ENCODE measurements around the gene DLGAP1. TPM values are rescaled to one million over a fixed set of nuclear protein-coding genes. Genes with fewer than 3 reads are reported as not detected.

The DLGAP1 gene
- total RNA-seq, 1 donor from 2014 or later: 2.0 TPM

DNA sequence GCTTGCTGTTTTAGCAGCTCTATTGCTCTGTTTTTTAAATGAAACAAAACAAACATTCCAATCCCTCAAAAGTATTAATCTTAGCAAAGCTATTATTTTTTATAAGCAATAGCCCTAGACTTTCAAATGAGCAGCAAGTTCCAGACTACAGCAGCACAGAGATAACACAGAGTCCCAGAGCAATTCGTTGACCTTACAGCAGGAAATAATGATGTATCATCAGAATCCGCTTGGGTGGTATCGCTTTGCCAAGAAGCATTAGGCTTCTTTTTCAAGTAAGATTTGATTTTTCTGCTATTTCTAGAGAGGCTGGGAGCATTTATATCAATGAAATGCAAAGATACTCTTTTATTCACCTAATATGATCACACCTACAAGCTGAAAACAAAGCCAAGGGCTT lies 209.7 kb downstream of the DLGAP1 start:
- DNase-seq (ENCODE audit: extremely low read depth, low read depth, low spot score): no peak

DNA sequence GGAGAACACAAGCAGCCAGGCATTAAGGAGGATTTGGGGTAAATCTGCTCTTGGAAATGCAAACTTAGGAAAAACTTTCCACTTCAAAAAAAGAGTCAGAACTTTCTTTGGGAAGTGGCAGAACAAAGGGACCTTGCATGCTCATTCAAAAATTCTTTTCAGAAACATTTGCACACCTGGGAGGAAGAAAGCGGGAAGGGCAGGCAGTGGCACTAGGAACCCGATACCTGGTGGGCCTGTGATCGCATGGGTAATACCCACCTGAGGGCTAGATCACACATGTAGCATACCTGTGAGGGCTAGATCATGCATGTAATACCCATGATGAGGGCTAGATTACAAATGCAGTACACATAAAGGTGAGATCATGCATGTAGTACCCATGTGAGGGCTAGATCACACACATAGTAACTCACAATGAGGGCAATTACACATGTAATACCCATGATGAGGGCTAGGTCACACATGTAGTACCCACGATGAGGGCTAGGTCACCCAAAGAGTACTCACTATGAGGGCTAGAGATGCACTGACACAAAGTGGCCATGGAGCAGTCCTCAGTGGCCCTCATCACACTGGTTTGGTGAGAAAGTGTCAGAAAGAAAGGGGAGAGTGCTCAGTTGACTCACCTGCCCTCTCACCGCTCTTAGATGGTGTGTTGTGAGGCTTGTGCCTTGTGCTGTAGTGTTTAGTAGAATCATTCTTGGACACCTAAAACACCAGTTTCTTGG lies 212.5 kb downstream of the DLGAP1 start:
- DNase-seq (ENCODE audit: extremely low read depth, low read depth, low spot score): no peak

DNA sequence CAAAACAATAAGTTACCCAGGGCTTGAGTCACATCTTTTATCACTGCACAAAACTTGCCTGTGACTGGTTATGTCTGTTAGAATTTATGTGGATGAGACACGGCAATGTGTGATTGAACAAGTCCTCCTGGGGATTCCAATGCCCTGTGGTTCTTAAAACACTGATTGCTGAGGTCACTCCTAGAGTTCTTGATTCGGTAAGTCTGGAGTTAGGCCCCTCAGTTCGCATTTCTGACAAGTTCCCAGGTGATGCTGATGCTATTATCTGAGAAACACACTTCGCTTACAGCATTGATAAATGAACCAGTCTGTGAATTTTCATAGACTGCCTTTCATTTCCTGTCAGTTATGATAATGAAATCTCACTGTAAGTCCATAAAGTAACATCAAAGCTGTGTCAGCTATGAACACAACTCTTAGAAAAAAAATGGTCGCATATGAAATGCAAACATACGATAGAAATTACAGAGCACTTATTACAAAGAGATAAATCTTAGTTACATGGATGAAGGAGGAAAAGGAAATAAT lies 214.0 kb downstream of the DLGAP1 start:
- no peak for DNase-seq (ENCODE audit: extremely low read depth, low read depth, low spot score)

DNA sequence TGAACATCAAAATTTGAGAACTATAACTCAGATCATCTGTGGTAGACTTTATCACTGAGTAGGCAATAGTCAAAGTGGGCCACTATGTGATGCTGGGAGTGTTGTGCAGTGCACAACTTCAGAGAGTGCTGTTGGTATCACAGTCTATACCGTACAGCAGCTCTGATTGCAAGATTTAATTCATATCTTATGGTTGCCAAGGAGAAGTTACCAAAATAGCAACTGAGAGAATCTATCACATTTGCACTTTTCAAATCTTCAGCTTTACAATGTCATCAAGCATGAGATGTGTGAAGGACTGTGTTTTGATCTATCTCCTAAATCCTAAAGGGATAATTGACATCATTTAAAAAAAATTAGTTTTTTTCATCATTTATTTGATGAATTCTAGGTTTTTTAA lies 216.1 kb downstream of the DLGAP1 start:
- no peak for DNase-seq (ENCODE audit: extremely low read depth, low read depth, low spot score)

DNA sequence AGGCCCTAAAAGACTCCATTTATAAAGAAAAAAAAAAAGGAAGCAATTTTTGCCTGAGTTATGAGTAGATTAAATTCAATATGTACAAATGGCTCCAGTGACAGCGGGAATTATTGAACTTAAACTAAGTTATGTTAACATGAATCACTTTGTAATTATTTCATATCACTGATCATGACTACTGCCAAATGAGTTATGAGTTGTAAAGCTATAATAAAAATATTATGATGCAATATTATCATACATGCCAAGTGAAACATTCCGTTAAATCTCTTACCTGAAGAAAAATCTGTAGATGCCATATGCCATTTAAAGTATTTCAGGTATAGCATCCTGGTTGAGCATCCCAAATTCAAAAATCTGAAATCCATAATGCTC lies 217.5 kb downstream of the DLGAP1 start:
- no peak for DNase-seq (ENCODE audit: extremely low read depth, low read depth, low spot score)

DNA sequence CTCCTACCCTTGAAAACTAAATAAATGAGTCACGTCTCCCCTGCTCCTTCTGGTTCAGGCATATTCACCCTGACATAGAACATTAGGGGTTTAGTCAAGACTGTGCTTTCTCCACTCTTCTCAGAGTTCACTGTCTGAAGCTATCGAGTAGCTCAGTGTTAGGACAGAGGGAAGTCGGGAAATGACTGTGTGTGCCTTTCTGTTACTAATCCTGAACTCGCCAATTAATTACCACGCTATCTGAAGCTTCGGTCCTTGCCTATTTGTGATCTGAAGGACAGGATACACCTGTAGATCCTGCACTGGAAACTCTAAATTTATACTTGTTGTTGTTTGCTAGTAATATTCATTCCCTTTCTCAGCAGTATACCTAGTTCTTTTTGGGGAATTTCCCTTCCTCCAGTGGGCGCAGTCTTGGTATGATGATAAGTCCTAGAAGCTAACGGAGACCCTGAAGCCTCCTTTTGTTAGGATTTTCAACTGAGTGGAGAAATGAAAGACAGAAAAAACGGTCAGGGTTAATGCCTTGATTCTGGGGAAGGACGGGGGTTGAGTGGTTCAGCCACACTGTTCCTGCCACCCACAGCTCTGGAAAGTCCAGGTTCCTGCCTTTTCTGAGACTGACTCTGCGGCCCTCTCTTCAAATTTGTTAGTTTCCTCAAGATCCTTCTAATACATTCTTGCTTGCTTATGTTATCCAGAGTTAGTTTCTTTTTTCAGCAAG lies 218.0 kb downstream of the DLGAP1 start:
- no peak for DNase-seq (ENCODE audit: extremely low read depth, low read depth, low spot score)

DNA sequence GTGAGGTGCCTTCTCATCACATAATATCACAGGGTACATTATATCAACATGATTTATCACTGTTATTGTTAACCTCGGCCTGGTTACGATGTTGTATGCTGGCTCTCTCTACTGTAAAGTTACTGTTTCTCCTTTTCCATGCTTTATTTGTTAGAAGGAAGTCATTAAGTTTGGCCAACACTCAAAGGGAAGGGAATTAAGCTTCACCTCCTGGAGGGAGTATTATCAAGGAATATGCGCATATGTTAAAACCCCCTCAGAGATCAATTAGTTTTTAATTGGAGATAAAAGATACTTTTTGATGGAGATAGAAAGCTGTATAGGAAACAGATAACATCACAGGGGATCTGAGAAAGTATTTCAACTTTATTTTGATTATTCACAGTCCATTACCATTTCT lies 221.6 kb downstream of the DLGAP1 start:
- no peak for DNase-seq (ENCODE audit: extremely low read depth, low read depth, low spot score)

DNA sequence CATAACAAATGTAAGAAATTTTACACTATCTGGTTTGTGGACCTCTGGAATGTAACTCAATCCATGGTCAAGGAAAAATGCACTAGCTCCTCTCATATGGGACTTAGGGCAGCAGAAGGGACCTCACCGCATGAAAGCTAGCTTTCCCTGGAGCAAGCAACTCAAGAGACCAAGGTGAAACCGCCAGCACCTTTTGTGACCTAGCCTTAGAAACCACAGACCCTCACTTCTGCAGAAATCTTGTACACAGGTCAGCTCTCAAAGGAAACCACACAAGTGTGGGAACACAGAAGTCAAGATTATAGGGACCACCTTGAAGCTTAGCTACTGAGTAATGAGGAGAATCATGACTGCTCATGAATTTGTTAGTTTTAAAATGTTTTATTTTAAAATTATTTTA lies 222.5 kb downstream of the DLGAP1 start:
- DNase-seq (ENCODE audit: extremely low read depth, low read depth, low spot score): no peak

DNA sequence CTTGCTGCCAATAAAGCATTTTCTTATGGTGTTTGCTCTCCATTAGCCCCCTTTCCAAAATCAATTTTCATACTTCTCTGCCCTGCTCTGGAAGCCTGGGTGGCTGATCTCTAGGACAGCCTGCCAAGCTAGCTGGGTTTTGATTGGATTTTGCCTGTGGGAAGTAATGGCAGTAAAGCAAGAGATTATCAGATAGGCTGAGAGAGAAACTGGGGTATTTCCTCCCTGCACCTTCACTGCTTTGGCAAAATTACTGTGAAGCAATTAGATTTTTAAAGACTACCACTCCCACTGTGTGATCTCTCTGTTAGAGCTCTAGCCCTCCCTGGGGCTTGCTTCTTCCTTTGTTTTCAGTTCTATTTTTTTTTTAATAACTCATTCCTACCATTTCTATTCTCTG lies 223.8 kb downstream of the DLGAP1 start:
- DNase-seq (ENCODE audit: extremely low read depth, low read depth, low spot score): no peak

DNA sequence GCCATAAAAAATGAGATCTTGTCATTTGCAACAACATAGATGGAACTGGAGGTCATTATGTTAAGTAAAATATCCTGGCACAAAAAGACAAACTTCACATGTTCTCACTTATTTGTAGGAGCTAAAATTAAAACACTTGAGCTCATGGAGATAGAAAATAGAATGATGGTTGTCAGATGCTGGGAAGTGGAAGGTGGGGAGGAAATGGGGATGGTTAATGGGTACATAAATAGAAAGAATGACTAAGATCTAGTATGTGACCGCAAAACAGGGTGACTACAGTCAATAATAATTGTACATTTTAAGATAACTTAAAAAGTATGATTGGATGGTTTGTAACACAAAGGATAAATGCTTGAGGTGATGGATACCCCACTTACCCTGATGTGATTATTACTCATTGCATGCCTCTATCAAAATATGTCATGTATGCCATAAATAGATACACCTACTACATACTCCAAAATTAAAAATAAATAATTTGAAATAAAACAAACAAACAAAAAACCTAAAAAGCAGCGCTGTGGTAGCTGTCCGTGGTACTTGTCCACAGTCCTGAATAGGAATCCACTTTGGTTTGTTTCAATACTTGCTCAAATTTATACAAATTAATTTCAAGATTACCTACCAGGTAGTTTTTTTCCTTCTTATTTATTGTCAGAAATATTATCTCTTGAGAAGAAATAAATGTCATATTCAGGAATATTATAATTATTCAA lies 224.5 kb downstream of the DLGAP1 start:
- DNase-seq (ENCODE audit: extremely low read depth, low read depth, low spot score): no peak

DNA sequence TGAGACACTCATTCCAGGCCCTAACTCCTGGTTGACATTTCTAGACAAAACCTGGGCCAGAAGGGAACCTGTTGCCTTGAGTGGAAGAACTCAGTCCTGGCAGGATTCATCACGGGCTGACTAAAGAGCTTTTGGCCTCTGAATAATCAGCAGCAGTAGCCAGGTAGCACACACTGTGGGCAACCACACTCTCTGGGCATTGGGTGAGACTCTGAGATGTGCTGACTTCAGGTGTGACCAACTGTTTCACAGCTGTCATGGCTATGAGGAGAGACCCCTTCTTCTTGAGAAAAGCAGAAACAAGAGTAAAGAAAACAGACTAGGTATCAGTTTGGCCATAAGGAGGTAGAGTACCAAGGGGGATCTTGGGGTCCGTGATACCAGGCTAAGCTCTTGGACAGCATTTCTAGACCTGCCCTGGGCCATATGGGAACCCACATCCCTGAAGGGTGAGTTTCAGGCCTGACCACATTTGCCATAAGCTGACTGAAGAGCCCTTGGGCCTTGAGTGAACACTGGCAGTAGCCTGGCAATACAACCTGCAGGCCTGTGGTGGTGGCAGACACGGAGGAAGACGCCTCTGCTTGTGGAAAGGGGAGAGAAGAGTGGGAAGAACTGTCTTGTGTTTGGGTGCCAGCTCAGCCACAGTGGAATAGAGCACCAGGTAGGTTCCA lies 230.9 kb downstream of the DLGAP1 start:
- no peak for DNase-seq (ENCODE audit: extremely low read depth, low read depth, low spot score)

DNA sequence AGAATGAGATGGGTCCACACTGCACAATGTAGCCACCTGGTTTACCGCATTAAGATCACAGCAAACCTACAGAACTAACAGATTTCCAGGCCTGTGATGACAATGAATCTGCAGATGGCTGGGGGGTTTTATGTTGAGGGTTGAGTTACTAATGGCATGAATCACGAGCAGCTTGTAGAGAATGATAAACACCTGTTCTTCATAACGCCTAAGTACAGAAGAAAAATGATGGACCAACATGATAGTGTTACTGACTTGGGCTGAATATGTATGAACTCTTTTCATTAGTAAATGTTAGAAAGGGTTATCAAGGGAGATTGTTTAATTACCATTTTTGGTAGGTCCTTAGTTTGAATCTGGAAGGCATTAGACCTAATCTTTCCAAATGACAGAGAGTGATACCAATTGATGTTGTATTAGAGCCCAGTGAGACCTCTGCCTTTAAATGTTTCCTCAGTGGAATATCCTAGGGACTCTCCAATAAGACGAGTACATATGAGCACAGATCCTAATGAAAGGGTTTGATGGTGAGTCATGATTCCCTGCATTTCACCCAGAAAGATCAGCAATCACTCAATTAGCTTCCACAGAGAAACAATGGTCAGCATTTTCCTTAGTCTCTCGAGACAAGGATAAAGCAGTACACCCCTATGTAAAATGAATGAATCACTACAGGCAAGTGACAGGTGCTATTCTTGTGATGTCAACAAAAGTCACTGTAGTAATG lies 243.8 kb downstream of the DLGAP1 start:
- DNase-seq (ENCODE audit: extremely low read depth, low read depth, low spot score): no peak

DNA sequence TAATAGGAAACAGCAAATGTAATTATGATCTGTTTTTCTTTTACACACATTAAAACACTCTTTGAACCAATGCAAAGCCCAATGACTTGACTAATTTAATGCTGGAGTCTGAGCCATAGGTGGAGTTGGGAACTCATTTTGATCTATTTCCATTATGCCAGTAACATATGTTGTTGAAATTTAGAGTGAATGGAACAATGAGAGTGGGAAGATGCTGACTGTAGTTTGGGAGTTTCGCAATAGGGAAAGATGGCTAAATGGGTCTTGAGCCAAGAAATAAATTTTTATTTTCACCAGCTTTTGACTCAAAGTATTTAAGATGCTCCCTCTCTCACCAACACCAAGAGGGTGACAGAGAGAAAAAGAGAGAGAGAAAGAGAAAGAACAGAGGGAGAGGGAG lies 246.7 kb downstream of the DLGAP1 start:
- no peak for DNase-seq (ENCODE audit: extremely low read depth, low read depth, low spot score)

DNA sequence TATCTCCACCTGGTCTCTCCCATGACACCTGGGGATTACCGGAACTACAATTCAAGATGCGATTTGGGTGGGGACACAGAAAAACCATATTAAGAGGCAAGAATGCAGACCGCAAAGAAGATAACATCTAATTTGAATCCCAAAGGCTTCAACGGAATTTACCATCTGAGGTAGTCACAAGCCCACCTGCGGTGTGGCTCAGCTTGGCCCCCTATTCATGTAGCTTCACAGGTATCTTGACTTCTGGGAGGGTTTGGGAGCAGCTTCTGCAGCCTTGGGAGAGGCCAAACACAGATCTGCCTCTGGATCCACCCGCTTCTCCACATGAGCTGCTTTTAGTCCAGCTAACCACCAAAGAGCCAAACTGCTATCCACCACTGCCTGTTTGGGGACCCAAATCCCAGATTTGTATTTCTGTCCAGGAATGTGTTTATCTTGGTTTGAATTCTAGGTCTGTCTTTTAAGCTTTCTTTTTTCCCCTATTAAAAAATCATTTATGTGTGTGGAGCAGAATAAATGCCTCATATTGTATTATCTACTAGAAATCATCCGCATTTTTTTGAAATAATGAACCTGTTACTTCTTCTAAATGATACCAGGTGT lies 247.6 kb downstream of the DLGAP1 start:
- DNase-seq (ENCODE audit: extremely low read depth, low read depth, low spot score): no peak

DNA sequence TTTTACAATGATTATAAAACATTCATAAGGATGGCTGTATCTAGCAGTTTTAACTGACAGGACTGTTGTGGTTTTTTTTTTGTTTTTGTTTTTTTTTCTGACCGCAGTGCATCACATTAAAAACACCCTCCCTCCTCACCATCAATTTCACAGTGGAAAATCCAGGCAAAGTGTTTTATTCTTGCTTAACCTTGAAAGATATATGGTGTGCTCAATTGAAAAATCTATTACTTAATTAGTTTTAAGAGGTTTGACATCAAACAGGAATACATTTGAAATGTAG lies 250.7 kb downstream of the DLGAP1 start:
- DNase-seq (ENCODE audit: extremely low read depth, low read depth, low spot score): no peak

DNA sequence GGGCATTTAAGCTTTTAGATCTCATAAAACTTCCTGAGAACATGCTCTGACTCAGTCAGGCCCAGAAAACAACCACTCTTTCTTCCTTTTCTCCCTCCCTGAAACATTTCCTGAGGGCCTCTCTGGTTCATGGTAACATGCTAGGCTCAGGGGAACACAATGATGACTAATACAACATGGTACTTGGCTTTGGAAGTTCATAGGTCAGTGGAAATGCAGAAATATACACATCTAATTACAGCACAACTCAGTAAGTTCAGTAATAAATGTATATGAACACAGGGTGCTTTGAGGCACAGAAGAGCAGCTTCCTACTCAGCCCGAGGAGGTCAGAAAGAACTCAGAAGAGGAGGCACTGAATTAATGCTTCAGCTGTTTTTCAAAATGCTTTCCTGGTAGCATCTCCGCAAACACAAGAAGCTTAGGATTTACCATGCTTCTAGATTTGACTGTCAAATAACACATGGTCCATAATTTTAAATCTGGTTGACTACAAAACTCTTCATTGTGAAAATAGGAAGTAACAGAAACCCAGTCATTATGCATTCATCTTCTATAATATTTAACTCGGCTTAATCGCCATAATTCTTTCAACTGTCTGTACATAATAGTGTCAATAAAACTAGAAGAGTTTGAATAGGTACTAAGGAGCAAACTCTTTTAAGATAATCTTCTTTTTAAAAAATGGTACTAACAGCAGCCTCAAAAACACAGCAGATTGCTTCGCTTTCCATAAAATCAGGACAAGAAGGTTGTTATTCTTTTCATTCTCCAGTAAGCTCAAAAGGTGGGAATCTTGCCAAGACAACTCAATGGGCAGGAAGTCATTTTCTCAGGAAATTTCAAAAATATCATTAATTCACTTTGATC lies 251.3 kb downstream of the DLGAP1 start:
- no peak for DNase-seq (ENCODE audit: extremely low read depth, low read depth, low spot score)

DNA sequence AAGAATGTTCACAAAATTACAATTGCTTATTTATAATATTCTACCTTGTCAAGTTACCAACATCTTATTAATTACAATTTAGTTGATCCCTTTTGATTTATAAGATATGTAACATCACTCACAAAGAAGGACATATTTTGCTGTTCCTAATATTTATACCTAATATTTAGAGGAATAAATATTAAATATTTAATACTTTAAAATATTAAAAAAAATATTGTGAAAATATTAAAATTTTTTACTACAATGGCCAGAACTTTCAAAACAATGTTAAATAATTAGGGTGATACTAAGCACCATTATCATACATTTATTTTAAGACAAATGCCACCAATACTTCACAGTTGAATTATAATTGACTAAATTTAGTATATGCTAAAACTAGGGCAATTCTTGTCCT lies 254.7 kb downstream of the DLGAP1 start:
- DNase-seq (ENCODE audit: extremely low read depth, low read depth, low spot score): no peak

DNA sequence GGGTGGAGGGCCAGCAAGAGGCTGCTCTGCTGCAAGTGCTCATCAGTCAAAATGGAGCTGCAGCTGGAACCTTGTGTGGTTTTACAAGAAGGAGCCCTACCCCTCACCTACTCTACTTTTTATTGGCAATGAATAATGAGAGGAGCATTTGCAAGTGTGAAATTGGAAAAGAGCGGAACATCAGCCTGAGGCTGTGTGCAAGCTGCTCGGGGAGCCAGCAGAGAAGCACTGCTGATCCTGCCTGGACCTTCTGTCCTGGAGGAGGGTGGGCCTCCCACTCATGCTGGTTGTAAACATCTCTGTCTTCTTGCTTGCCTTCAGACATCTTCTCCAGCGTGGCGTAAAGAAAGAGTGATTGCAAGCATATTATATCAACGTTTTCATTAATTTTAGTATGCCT lies 256.2 kb downstream of the DLGAP1 start:
- DNase-seq (ENCODE audit: extremely low read depth, low read depth, low spot score): no peak

DNA sequence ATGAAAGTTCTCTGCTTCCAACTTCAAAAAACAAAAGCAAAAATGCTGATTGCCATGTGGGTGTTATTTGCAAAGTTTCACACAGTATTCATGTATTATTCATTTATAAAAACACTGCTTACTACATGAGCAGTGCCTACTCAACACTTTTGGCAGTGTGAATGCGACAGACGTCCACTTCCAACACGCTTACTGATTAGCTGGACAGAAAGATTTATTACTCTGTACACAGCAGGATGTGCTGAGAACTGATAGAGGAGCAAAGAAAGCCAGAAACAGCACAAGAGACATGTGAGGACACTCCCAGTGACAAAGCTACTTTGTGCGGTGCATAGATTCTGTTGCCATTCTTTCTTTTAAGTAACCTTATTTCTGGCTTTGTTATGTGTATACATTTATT lies 258.8 kb downstream of the DLGAP1 start:
- DNase-seq (ENCODE audit: extremely low read depth, low read depth, low spot score): no peak

Measured in glomerular endothelial cell (primary cell).